SIG-M5 (cell line): ENCODE data around the gene CTNNBL1.

ENCODE experiments used
- DNase-seq: peaks from one replicate; lab custom pipeline; 2025; lab: John Stamatoyannopoulos, UW

The CTNNBL1 gene

DNA sequence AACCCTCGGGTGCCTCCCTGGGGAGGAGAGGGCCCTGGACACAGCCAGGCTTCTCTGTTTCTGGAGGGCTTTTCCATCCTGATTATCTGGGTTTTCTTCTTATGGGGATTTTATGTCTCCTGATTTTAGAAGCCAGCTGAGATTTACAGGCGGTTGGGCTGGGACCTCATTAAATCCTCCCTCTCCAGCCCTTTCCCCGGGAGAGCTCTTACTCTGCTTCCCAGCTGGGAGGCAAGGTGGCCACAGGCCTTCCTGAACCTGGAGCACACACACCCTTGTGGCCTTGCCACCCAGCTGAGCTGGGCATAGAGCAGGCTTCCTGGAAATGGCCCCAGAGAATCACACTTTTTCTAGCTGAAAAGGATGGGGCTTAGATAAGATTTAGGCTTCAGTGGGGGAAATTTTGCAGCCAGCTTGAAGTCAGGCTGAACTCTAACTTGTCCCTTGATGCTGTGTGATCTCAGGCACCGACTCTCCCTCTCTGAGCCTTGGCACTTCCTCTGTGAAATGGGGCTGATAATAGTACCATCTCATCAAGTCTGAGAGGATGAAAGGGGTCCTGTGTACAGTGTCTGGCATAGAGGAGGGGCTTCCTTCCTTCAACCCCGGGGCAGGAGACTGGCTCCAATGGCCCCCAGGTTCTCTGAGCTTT lies 225.7 kb downstream of the CTNNBL1 start:
- DNase-seq: no peak

DNA sequence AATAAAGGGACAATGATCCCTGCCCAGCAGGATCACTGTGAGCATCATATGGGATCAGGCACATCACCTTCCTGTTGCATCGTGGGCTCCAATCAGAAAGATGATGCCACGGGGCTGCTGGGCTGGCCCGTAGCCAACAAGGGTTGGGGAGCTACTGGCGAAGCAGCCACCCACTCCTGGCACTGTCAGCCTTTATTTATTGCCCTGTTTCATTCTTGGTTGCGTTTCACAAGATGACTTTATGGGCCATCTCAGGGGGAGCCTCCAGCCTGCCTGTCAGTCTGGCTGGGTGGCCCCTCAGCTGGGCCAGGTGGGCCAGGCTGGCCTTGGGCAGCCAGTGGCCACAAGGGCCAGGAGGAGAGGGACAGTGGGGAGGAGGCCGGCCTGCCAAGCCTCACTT lies 226.4 kb downstream of the CTNNBL1 start:
- DNase-seq: no peak

DNA sequence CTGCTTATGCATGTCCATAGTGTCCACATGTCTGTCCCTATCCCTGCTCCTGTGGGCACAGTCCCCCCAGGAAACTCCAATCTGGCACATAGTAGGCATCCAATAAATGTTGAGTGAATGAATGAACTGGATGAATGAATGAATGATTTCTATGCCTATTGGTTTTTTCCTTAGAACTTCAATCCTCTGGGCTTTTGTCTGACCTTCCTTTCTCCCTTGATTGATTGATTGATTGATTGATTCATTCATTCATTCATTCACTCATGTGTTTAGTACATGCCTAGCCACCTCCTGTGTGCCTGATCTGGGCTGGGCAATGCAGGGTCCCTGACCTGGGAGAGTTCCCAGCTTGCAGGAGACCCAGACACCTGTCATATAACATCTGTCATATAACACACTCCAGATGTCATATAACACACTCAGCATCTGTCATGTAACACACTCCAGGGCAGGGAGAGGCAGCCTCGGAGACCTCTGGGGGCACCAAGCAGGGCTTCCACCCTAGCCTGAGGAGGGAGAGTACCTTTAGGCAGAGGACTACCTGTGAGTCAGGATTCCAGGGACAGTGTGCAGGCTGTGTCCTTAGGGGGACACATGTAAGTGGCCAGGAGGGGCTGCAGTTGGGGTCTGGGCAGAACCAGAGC lies 227.0 kb downstream of the CTNNBL1 start:
- DNase-seq: no peak

DNA sequence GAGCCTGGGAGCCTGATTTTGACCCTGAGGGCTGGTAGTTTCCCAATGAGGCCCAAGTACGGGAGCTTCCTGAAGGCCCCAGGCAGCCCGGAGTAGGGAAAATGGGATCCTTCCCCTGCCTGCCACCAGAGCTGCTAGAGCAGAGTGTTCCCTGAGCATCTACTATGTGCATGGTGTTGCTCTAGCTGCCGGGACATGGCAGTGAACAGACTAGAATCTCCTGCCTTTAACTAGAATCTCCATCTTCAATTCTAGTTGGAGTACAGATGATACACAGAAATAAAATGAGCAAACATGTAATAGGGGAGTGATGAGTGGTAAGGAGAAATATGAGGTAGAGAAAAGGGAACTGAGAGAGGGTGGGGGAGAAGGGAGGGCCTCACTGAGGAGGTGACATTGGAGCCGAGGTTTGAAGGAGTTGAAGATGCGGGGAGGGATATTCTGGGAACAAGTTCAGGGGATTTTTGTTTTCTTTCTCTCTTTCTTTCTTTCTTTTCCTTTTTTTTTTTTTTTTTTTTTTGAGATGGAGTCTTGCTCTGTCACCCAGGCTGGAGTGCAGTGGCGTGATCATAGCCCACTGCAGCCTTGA lies 227.6 kb downstream of the CTNNBL1 start:
- no peak for DNase-seq
